Esophagus (tissue), 2 donors: ENCODE data around the gene TRMT10B. TPM values are rescaled to one million over a fixed set of nuclear protein-coding genes. Genes with fewer than 3 reads are reported as not detected.
A peak's percentile ranks its signal among the peaks of the same experiment; 100 is the strongest.
"Not testable (repeated sequence)": the region's sequence is repeated elsewhere in the genome, so short reads cannot be mapped to it uniquely, and the experiment has no call there.

Experiments used
- H3K27ac ChIP-seq, 2 donors: one replicate each; pipeline ENCODE4 v1.5.1; 2013; ENCODE audit warnings: low read depth in 2 of 2, mild to moderate bottlenecking in 2 of 2, inconsistent platforms in 1 of 2, low read length in 1 of 2, moderate library complexity in 1 of 2
- H3K27me3 ChIP-seq, 2 donors: one replicate each; pipeline ENCODE4 v1.6.1; 2013; ENCODE audit warnings: low read length in 2 of 2, control low read depth in 1 of 2, mild to moderate bottlenecking in 1 of 2; ENCODE audit not compliant: insufficient read depth in 2 of 2, control insufficient read depth in 1 of 2
- H3K36me3 ChIP-seq, 2 donors: one replicate each; pipeline ENCODE4 v1.6.1; 2013; ENCODE audit warnings: low read length in 1 of 2; ENCODE audit not compliant: control insufficient read depth in 2 of 2, insufficient read depth in 2 of 2
- H3K4me1 ChIP-seq, 2 donors: one replicate each; pipeline ENCODE4 v1.6.1; 2013; ENCODE audit warnings: low read length in 1 of 2; ENCODE audit not compliant: control insufficient read depth in 2 of 2, insufficient read depth in 2 of 2
- H3K4me3 ChIP-seq, 2 donors: one replicate each; pipeline ENCODE4 v1.5.1; 2013; ENCODE audit warnings: low read length in 2 of 2, mild to moderate bottlenecking in 2 of 2, low read depth in 1 of 2, moderate library complexity in 1 of 2
- H3K9me3 ChIP-seq, 2 donors: one replicate each; pipeline ENCODE4 v1.6.1; 2013; ENCODE audit warnings: mild to moderate bottlenecking in 2 of 2, low read depth in 1 of 2, low read length in 1 of 2, moderate library complexity in 1 of 2; ENCODE audit not compliant: control insufficient read depth in 2 of 2, insufficient read depth in 1 of 2
- WGBS, 2 donors: extraction: QIAGEN DNeasy Blood & Tissue Kit; methylation state at CpG; one replicate each; pipeline ENCODE4 v1.1.7; 2013; 5-methylcytosine and 5-hydroxymethylcytosine counted together
- polyA plus RNA-seq, 2 donors: library from polyadenylated mRNA; stranded (reverse); fragments of 200-250 nt; gene quantifications; one replicate each; pipeline ENCODE4 v1.2.3, GENCODE V29; 2013
- donor health status: healthy with polysubstance abuse.
- donor health status: Bipolar disorder and iron deficiency.

TRMT10B gene
- polyA plus RNA-seq, 2 donors: 3.8 to 4.3 TPM

DNA sequence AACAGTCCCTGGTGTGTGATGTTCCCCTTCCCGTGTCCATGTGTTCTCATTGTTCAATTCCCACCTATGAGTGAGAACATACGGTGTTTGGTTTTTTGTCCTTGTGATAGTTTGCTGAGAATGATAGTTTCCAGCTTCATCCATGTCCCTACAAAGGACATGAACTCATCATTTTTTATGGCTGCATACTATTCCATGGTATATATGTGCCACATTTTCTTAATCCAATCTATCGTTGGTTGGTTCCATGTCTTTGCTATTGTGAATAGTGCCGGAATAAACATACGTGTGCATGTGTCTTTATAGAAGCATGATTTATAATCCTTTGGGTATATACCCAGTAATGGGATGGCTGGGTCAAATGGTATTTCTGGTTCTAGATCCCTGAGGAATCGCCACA, 11.7 kb downstream of the TRMT10B start:
- not testable (repeated sequence) for H3K4me1 ChIP-seq, H3K4me3 ChIP-seq, H3K36me3 ChIP-seq, H3K27me3 ChIP-seq, H3K27ac ChIP-seq, H3K9me3 ChIP-seq
- WGBS, 2 donors: 96 to 98% methylated on average over 5 to 6 of the region's 6 CpGs

DNA sequence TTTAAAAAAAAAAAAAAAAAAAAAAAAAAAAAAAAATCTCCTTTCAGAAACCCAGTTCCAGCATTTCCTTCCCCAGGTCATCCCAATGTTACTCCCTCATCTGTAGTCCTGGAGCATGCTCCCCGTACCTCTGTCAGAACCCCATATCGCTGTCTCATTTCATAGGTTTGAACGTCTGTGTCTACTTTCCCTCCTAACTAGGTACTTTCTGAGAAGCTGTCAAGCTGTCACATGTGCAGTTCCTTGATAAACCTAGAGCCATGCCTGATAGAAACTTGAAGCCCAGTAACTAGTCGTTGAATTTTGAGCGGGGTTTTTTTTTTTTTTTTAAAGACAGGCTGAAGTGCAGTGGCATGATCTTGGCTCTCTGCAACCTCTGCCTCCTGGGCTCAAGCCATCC, 15.7 kb downstream of the TRMT10B start:
- no peaks in the 10 kb centered on the region for H3K4me1 ChIP-seq
- no peaks in the 10 kb centered on the region for H3K27me3 ChIP-seq
- no peak overlapping the region for H3K27ac ChIP-seq
- no peak overlapping the region for H3K4me3 ChIP-seq
- WGBS, 2 donors: 91 to 94% methylated on average over 5 of the region's 5 CpGs
- peaks cover 3 to 7% of the 10 kb centered on the region in 2 donors for H3K36me3 ChIP-seq
- H3K9me3 ChIP-seq: no peaks in the 10 kb centered on the region

DNA sequence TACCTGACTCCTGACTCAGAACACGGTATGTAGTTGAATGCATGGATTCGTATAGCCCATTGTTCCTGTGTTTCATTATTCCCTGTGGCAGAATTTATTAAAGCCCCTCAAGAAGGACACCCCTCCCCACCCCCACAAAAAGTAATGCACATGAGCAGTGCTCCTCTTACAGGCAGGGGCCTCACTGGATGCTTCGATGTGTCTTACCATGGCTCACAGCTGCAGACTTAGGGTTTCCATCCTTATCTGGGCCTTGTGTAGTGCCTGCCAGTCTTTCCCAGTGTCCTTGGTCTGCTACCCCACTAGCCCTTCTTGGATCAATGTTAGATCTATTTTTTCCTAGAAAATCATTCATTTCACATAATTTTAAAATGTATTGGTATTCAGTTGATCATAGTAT, 16.4 kb downstream of the TRMT10B start:
- Histone ChIP-seq H3K9me3 (no peaks in the 10 kb centered on the region), H3K4me3 (no peak overlapping the region), H3K27ac (no peak overlapping the region), H3K36me3 (peaks cover 3 to 7% of the 10 kb centered on the region in 2 donors), H3K4me1 (no peaks in the 10 kb centered on the region), H3K27me3 (no peaks in the 10 kb centered on the region)
- WGBS, 2 donors: 90 to 94% methylated on average over 3 of the region's 3 CpGs

DNA sequence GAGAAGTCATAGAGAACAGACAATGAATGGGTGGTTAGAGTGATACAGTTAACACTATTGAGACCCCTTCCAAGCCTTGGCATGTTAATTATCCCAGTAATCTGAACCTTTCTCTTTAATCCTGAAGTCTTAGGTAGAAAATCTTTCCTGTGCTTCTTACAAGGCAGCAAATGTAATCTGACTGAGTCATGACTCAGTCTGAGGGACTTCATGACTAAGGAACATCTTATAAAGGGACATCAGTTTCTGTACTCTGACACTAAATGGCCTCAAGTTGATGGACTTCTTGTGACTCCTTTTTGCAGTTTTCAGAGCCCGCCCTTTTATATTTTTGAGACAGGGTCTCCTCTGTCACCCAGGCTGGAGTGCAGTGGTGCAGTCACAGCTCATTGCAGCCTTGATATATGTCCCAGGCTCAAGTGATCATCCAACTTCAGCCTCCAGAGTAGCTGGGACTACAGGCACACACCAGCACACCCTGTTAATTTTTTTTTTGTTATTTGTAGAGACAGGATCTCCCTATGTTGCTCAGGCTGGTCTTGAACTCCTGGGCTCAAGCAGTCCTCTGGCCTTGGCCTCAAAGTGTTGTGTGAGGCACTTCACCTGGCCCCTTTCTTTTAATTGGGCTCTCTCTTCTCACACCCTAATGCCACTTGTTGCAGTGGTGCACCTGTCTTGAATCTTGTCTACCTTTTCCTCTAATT, 21.8 kb downstream of the TRMT10B start:
- Histone ChIP-seq H3K4me1 (no peaks in the 10 kb centered on the region), H3K9me3 (no peaks in the 10 kb centered on the region), H3K27ac (no peak overlapping the region), H3K4me3 (no peak overlapping the region), H3K36me3 (peaks cover 9 to 10% of the 10 kb centered on the region in 2 donors), H3K27me3 (no peaks in the 10 kb centered on the region)
- 98 to 100% methylated on average over 1 of the region's 1 CpG for WGBS, 2 donors

DNA sequence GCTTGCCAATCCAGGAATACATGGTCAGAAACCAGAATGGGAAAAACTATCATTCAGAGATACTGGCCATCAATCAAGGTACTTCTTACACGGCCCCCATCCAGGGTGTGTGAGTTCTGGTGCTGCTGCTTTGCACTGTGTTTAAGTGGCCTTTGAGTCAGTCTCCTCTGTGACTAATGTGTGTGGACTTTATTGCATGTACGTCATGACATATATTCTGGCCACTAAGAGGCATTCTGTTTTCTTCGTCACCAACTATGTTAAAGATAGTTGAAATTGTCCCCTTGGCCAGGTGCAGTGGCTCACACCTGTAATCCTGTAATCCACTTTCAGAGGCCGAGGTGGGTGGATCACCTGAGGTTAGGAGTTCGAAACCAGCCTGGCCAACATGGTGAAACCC, 22.7 kb downstream of the TRMT10B start:
- no peak overlapping the region for H3K4me3 ChIP-seq
- no peaks in the 10 kb centered on the region for H3K4me1 ChIP-seq
- H3K27me3 ChIP-seq: no peaks in the 10 kb centered on the region
- H3K9me3 ChIP-seq: no peaks in the 10 kb centered on the region
- no peak overlapping the region for H3K27ac ChIP-seq
- 88 to 94% methylated on average over 5 of the region's 5 CpGs for WGBS, 2 donors
- H3K36me3 ChIP-seq: peaks cover 7 to 9% of the 10 kb centered on the region in 2 donors

DNA sequence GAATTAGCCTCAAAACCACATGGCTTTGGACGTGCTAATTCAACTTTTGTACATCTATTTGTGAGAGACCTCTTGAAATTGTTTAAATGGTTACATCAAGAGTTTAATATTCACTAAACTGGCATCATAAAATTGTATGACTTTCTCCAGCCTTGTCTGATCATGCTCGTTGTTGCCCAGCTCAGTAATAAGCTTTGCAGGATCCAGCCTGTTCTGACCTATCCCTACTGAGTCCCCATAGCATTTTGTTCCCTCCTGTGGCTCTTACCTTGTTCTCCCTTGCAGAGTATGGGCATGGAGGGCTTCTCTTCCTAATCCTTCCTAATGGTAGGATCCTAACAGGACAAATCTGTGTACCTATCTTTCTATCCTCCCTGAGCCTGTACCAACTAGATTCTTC, 24.9 kb downstream of the TRMT10B start:
- H3K9me3 ChIP-seq: no peaks in the 10 kb centered on the region
- no peaks in the 10 kb centered on the region for H3K27me3 ChIP-seq
- 44 to 56% methylated on average over 2 of the region's 2 CpGs for WGBS, 2 donors
- H3K27ac ChIP-seq: no peak overlapping the region
- H3K4me1 ChIP-seq: no peaks in the 10 kb centered on the region
- H3K4me3 ChIP-seq: no peak overlapping the region
- peaks cover 8 to 13% of the 10 kb centered on the region in 2 donors for H3K36me3 ChIP-seq

DNA sequence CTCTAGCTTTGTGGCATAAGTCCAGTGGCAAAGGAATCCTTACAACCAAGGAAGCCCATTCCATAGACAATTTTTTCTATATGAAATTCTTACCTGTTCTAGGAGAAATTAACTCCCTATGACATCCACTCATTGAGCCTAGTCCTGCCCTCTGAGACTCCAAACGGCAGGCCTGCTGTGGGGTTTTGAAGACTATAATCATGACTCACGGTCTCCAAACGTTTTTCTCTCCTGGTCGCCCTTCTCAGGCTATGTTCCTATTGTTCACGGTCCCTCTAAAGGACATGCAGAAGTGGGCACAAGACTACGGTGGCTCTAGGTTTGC, 30.6 kb downstream of the TRMT10B start:
- Histone ChIP-seq H3K27ac (peak overlapping the region; percentile 88), H3K36me3 (peaks cover 0 to 6% of the 10 kb centered on the region in 2 donors), H3K9me3 (no peaks in the 10 kb centered on the region), H3K4me1 (no peaks in the 10 kb centered on the region), H3K4me3 (peak overlapping the region; percentile 82 to 98), H3K27me3 (no peaks in the 10 kb centered on the region)
- 0 to 1% methylated on average over 6 of the region's 6 CpGs for WGBS, 2 donors

DNA sequence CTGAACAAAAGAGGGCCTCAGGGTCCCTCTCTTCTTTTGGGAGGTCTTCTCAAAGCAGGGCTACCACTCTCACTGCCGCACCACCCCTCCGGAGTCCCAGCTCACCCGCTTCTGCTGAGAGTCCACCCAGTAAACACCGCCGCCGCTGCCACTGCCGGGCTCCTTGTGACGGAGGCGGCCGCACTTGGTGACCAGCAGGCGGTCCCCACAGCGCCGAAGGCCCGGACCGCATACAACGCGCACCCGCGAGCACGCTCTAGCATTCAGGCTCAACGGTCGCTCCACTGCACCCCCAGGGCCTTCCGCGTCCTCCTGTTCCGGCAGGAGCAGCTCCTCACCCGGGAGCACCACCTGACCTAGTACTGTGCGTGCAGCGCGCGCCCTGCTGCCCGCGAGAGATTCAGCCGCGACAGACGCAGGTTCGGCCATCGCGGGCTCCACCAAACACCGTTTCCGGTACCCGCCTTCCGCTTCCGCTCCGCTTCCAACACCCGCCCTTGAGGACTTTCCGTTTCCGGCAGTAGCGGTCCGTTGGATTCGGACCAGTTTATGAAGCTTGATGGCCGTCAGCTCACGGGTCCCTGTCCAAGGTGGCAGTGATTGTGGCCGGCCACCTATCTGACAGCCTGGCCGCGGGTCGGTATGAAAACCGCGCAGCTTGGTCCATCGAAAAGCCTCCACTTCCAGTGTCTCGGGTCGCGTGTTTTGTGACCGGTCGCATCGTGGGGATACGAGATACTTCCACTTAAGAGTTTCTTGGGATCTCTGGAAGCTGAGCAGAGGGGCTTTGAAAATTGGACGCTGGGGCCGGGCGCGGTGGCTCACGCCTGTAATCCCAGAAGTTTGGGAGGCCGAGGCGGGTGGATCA, 31.2 kb downstream of the TRMT10B start, which contains the start of gene EXOSC3:
EXOSC3 (minus strand) TSS at position 449 of the 868 bp plus-strand sequence; CDS start at position 429, 20 bp downstream.
- peaks cover 0 to 6% of the 10 kb centered on the region in 2 donors for H3K36me3 ChIP-seq
- no peaks in the 10 kb centered on the region for H3K27me3 ChIP-seq
- WGBS, 2 donors: 0 to 1% methylated on average over 73 of the region's 73 CpGs
- H3K9me3 ChIP-seq: no peaks in the 10 kb centered on the region
- no peaks in the 10 kb centered on the region for H3K4me1 ChIP-seq
- peak within 1 kb of the TSS; percentile 82 to 98 for H3K4me3 ChIP-seq
- peak within 1 kb of the TSS; percentile 88 for H3K27ac ChIP-seq

DNA sequence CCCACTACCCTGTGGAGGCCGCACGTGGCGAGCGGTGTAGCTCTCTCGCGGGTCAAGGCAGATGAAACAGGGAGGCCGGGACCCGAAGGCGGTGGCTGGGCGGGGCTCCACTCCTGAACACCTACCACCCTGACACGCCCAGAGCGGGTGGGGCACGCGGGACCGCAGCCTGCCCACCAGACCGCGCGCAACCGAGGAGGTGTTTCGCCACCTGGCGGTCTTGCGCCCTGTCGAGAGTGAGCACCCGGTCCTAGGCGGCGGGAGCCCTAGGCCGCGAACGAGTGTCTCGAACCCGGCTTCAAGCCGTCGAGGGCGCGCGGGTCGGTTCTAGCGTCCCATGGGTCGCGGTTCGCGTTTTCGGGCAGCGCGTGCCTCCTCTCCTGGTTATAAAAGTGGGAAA, 33.5 kb downstream of the TRMT10B start:
- 58 to 60% methylated on average over 44 to 45 of the region's 45 CpGs for WGBS, 2 donors
- Histone ChIP-seq H3K9me3 (no peaks in the 10 kb centered on the region), H3K36me3 (peaks cover 0 to 6% of the 10 kb centered on the region in 2 donors), H3K4me1 (no peaks in the 10 kb centered on the region), H3K4me3 (no peak overlapping the region), H3K27me3 (no peaks in the 10 kb centered on the region), H3K27ac (no peak overlapping the region)
